ENCODE results near the gene TCEA2.

- TF ChIP-seq CTCF (IDR thresholded peaks at IDR 0.05) (no peak), POLR2A (IDR thresholded peaks at IDR 0.05) (no peak), POLR2AphosphoS5 (IDR thresholded peaks at IDR 0.05; ENCODE audit: insufficient read depth in 1 of 2, low read depth in 1 of 2) (no peak)
These were observed 13.3 kb downstream of the TCEA2 start for GRCh38 chr20:64076061-64076997.
